ENCODE data around the gene ZWILCH.
"Not testable (repeated sequence)": the region's sequence is repeated elsewhere in the genome, so short reads cannot be mapped to it uniquely, and the experiment has no call there.

Gene ZWILCH

GRCh38 chr15:66586155-66586976 is 81.2 kb downstream of the ZWILCH start:
- DNase-seq: no peak

DNA sequence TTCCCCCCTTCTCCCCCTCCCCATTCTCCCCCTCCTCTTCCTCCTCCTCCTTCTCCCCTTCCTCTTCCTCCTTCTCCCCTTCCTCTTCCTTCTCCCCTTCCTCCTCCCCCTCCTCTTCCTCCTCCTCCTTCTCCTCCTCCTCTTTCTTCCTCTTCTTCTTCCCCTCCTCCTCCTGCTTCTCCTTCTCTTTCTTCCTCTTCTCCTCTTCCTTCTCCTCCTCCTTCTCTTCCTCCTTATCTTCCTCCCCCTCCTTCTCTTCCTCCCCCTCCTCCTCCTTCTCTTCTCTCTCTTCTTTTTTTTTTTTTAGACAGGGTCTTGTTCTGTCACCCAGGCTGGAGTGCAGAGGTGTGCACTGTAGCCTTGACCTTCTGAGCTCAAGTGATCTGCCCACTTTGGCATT is 81.9 kb downstream of the ZWILCH start:
- DNase-seq: no peak

GRCh38 chr15:66587749-66588148 is 82.6 kb downstream of the ZWILCH start:
- DNase-seq: no peak

DNA sequence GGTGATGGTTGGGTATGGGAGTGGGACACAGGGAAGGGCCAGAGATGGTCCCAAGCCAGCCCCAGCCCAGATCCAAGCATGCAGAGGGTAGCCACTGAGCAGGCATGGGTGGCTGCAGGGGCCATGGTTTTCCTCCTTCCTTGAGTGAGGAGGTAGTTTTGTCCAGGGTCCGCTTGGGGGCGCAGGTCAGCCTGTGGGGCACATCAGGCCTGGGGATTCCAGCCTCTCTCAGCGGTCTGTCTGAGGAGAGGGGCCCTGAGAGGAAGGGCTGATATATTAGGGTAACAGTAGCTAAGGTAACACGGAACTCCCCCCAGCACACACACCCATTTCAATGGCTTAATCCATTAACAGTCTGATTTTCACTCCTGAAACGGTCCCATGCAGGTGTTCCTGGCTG is 83.4 kb downstream of the ZWILCH start:
- DNase-seq: no peak

DNA sequence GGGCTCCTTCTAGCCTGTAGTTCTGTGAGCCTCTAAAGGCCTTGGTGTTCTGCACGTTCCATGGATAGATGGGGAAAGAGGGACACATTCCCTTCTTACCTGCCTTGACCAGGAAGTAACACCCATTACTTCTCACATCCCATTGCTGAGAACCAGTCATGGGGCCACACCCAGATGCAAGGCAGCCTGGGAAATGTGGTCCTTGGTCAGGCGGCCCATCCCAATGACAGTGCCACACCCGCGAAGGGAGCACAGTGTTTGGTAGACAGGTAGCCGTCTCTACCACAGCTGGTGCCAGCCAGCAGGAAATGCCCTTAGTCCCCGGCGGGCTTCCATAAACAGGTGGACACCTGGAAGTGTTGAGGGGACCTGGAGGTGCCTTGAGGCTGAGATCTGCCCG is 83.8 kb downstream of the ZWILCH start:
- DNase-seq: no peak

- DNase-seq: not testable (repeated sequence)
These were observed 84.3 kb downstream of the ZWILCH start for GRCh38 chr15:66589429-66589828.

DNA sequence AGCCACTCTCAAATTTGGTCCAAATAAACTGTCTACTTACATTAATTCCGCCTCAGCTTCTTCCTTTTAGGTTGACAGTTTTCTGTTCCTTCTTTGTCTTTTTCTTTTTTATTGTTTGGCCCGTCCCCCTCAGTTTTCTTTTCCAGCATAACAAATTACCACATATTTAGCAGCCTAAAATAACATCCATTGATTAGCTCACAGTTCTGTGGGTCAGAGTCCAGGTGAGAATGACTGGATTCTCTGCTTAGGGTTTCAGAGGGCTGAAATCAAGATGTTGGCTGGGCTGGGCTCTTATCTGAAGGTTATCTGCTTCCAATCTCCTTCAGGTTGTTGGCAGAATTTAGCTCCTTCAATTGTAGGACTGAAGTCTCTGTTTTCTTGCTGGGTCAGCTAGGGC is 85.3 kb downstream of the ZWILCH start:
- no peak for DNase-seq

DNA sequence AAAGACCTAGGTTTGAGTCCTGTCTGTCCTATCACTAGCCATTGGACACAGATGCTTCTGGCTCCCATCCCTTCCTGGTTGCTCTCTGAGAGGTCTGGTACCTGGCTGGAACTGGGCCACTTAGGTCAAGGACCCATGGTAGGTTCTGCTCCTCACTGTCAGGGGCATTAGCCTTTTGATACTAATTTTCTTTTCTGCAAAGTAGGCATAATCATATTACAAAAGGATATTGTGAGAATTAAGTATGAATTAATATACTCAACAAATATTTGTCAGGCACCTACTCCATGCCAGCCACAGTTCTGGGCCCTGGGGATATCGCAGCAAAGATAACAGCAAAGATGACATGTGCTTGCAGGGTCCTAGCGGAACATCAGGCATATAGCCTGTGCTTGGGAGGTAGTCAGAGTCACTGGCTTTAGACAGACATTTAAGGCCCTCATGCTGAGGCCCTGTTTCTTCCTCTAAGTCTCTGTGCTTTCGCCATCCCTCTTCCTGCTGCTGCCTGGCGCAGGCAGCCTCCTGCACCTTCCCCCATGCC is 86.3 kb downstream of the ZWILCH start:
- no peak for DNase-seq

DNA sequence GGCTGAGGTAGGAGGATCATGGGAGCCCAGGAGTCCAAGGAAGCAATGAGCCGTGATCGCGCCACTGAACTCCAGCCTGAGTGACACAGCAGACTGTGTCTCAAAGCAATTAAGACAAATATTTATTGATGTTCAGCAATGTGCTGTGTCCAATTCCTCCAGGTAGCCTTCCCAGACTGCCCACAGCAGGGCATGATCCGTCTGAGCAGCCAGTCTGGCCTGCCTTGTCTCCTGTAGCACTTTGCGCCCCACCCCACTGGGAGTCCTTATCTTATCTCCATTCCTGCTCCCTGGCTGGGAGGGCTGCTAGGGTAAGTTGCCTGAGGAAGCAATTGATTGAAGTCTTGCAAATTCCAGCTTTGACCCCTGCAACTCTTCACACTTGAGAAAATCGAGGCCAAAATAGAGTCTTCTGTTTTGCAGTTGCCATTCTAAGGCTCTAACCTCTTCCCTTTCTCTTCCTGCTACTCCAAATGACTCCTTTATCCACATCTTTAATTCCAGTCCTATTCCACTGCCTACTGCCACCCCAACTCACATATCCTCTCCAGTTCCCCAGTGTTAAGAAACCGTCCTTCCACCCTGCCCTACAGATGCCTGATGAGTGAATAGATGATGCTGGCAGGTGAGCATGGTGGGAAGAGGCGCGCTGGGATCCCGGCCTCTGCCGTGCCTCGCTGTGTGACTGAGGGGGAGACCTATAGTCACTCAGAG is 87.5 kb downstream of the ZWILCH start:
- no peak for DNase-seq

GRCh38 chr15:66593219-66593780 is 88.2 kb downstream of the ZWILCH start:
- no peak for DNase-seq

- DNase-seq: no peak
These were observed 89.2 kb downstream of the ZWILCH start for GRCh38 chr15:66594344-66594743.

DNA sequence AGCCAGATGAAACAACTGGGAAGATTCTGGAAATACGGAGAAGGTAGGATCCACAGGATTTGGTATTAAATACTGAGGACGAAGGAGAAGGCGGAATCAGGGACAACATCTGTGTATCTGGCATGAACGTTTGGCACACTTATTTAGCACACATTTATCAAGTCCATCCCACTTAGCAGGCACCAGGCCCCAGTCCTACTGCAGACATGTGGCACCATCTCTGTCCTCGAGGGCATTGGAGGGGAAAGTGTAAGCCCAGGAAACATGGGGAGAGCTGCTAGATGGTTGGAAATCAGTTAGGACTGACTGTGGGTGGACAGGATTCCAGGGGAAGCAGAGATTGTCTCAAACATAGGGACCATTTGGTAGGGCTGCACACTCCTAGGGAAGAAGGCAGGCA is 89.7 kb downstream of the ZWILCH start:
- no peak for DNase-seq

- no peak for DNase-seq
These were observed 90.2 kb downstream of the ZWILCH start for GRCh38 chr15:66595332-66595731.

DNA sequence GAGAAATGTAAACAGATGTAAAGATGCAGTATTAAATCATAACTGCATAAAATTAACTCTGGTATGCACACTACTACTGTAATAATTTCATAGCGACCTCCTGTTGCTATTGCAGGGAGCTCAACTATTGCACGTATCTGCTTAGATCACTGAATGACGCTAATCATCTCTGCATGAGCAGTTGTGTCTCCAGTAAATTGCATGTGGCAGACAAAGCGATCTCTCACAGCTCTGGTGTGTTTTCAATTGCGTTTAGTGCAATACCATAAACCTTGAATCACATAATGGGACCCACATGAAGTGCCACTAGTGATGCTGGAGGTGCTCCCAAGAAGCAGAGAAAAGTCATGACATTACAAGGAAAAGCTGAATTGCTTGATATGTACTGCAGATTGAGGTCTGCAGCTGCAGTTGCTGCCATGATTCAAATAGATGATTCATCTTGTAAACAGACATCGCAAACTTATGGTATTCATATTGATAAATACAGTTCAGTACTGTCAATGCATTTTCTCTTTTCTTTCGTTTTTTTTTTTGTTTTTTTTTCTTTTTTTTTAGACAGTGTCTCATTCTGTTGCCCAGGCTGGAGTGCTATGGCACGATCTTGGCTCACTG is 90.9 kb downstream of the ZWILCH start:
- no peak for DNase-seq

DNA sequence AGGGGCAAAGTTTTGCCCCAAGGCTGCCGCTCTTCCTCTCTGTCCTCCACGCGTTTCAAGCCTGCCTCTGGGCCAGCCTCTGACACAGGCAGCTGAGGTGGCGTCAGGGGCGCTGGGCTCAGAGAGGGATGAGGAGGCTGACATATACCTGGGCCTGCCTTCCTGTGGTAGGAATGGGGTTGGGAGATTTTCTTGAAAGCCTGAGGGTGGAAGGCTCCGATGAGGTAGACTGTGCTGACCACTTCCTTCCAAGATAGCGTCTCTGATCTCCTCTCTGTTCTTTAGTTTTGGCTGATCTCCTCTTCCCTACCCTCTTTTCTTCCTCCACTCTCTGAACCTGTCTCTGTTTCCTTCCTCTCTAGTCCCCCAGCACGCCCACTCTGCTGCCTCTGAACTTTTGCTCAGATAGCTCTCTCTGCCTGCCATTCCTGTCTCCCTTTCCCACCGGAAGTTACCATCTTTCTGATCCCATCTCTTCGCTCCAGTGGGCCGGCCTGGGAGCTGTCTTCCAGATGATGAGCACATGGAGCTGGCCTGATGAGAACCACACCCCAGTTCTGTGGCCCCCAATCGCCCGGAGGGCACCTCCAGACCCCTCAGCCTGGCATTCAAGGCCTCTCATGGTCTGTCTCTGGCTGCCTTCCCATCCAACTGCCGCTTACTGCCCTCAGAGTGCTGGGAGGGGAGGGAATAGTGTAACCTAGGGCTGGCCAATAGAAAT is 93.1 kb downstream of the ZWILCH start:
- DNase-seq: no peak
